ENCODE data around the gene PPP1R16B.

The PPP1R16B gene

GRCh38 chr20:38782275-38782674 lies 23.2 kb upstream of the PPP1R16B start:
- Histone ChIP-seq H3K27ac (ENCODE audit: low read depth, low read length) (no peak overlapping the region), H3K36me3 (ENCODE audit: low read length) (no peaks in the 10 kb centered on the region), H3K9ac (ENCODE audit: low read length) (no peak overlapping the region), H3K4me3 (ENCODE audit: insufficient read depth, low read length, poor library complexity, severe bottlenecking) (no peak overlapping the region), H4K20me1 (ENCODE audit: low read depth, low read length) (no peaks in the 10 kb centered on the region), H3K9me3 (ENCODE audit: insufficient read depth, low read length) (no peaks in the 10 kb centered on the region), H3F3A (ENCODE audit: insufficient read depth) (no peaks in the 10 kb centered on the region), H3K4me2 (ENCODE audit: low read depth, low read length, poor library complexity, severe bottlenecking) (no peak overlapping the region), H3K79me2 (ENCODE audit: insufficient read depth, low read length) (no peaks in the 10 kb centered on the region), H3K9me2 (replicated peaks; ENCODE audit: insufficient read depth, low read length) (no peaks in the 10 kb centered on the region), H2AFZ (ENCODE audit: low read depth, low read length, severe bottlenecking) (no peak overlapping the region), H3K27me3 (ENCODE audit: low read length) (no peaks in the 10 kb centered on the region)
- TF ChIP-seq CTCF (IDR thresholded peaks at IDR 0.05; ENCODE audit: insufficient read depth, low read length, poor library complexity, severe bottlenecking) (no peak), EZH2phosphoT487 (conservative IDR thresholded peaks at IDR 0.05; ENCODE audit: low read length) (no peak)

- Histone ChIP-seq H3K27me3 (ENCODE audit: low read length) (no peaks in the 10 kb centered on the region), H3K9me2 (replicated peaks; ENCODE audit: insufficient read depth, low read length) (no peaks in the 10 kb centered on the region)
- TF ChIP-seq EZH2phosphoT487 (conservative IDR thresholded peaks at IDR 0.05; ENCODE audit: low read length): no peak
- TF ChIP-seq CTCF (IDR thresholded peaks at IDR 0.05; ENCODE audit: insufficient read depth, low read length, poor library complexity, severe bottlenecking): no peak
These were observed 17.6 kb upstream of the PPP1R16B start for GRCh38 chr20:38787870-38788269.

GRCh38 chr20:38789503-38790199 lies 15.8 kb upstream of the PPP1R16B start:
- H4K20me1 ChIP-seq (ENCODE audit: low read depth, low read length): no peaks in the 10 kb centered on the region
- H3K27ac ChIP-seq (ENCODE audit: low read depth, low read length): no peak overlapping the region
- no peaks in the 10 kb centered on the region for H3K79me2 ChIP-seq (ENCODE audit: insufficient read depth, low read length)
- H3F3A ChIP-seq (ENCODE audit: insufficient read depth): no peaks in the 10 kb centered on the region
- H3K36me3 ChIP-seq (ENCODE audit: low read length): no peaks in the 10 kb centered on the region
- H3K4me2 ChIP-seq (ENCODE audit: low read depth, low read length, poor library complexity, severe bottlenecking): no peak overlapping the region
- H3K9ac ChIP-seq (ENCODE audit: low read length): no peak overlapping the region
- no peak for TF ChIP-seq EZH2phosphoT487 (conservative IDR thresholded peaks at IDR 0.05; ENCODE audit: low read length)
- TF ChIP-seq CTCF (IDR thresholded peaks at IDR 0.05; ENCODE audit: insufficient read depth, low read length, poor library complexity, severe bottlenecking): no peak
- H3K9me3 ChIP-seq (ENCODE audit: insufficient read depth, low read length): no peaks in the 10 kb centered on the region
- H3K27me3 ChIP-seq (ENCODE audit: low read length): no peaks in the 10 kb centered on the region
- no peak overlapping the region for H2AFZ ChIP-seq (ENCODE audit: low read depth, low read length, severe bottlenecking)
- H3K9me2 ChIP-seq (replicated peaks; ENCODE audit: insufficient read depth, low read length): no peaks in the 10 kb centered on the region
- H3K4me3 ChIP-seq (ENCODE audit: insufficient read depth, low read length, poor library complexity, severe bottlenecking): no peak overlapping the region

More at GRCh38 chr20:38787870-38788269, 17.6 kb upstream of the PPP1R16B start:
- Histone ChIP-seq H3K9me3 (ENCODE audit: insufficient read depth, low read length) (no peaks in the 10 kb centered on the region), H3F3A (ENCODE audit: insufficient read depth) (no peaks in the 10 kb centered on the region), H3K9ac (ENCODE audit: low read length) (no peak overlapping the region), H3K4me2 (ENCODE audit: low read depth, low read length, poor library complexity, severe bottlenecking) (no peak overlapping the region), H3K27ac (ENCODE audit: low read depth, low read length) (no peak overlapping the region), H3K79me2 (ENCODE audit: insufficient read depth, low read length) (no peaks in the 10 kb centered on the region), H4K20me1 (ENCODE audit: low read depth, low read length) (no peaks in the 10 kb centered on the region), H3K36me3 (ENCODE audit: low read length) (no peaks in the 10 kb centered on the region), H2AFZ (ENCODE audit: low read depth, low read length, severe bottlenecking) (no peak overlapping the region), H3K4me3 (ENCODE audit: insufficient read depth, low read length, poor library complexity, severe bottlenecking) (no peak overlapping the region)

Data from SU-DHL-6 (cell line).